Fibroblast of mammary gland (primary cell): ENCODE data around the gene EFR3B.

Experiments
- DNase-seq: peaks from one replicate; pipeline ENCODE4 v3.0.0-alpha.2; 2010; ENCODE audit warnings: low read depth
- H3K4me3 ChIP-seq: 2 replicates; pipeline ENCODE4 v1.5.1; 2011; ENCODE audit warnings: low read depth, mild to moderate bottlenecking, low read length, moderate library complexity; ENCODE audit not compliant: control insufficient read depth
- TF ChIP-seq, protein P1 (sequence below): conservative IDR thresholded peaks from 2 replicates; pipeline ENCODE4 v1.5.1; 2011; ENCODE audit warnings: low read depth, low read length, inconsistent platforms; ENCODE audit not compliant: control insufficient read depth, insufficient read depth

Gene EFR3B

DNA sequence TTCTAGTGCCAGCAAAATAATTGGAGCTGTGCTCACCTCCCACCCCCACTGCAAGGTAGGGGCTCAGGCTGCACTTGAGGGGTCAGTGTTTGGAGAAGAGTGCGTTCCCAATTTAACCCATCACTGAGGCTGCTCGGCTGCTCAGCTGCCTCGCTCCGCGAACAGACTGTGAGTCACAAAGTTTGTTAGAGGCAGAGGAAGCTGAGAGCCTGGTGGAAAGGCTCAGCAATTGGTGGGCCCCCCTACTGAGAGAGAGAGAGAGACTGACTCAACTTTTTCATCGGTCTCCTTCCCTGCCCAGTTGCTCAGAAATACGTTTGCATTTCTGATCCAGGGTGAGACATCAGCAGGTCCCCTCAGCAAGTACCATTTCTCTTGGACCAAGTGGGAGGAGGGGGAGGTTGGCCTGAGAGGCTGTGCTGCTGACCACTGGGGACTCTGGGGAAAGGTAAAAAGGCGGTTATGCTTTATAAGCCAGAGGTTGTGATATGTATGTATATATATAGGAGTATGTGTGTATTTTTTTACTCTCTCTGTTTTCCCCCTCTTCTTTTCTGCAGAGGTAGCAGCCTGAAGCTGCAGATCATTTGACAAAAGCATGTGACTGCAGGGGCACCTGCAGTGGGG, 1.5 kb downstream of the EFR3B start:
- peak overlapping the region; percentile 46 for H3K4me3 ChIP-seq
- peak; percentile 82 for DNase-seq
- TF ChIP-seq, protein P1, sequence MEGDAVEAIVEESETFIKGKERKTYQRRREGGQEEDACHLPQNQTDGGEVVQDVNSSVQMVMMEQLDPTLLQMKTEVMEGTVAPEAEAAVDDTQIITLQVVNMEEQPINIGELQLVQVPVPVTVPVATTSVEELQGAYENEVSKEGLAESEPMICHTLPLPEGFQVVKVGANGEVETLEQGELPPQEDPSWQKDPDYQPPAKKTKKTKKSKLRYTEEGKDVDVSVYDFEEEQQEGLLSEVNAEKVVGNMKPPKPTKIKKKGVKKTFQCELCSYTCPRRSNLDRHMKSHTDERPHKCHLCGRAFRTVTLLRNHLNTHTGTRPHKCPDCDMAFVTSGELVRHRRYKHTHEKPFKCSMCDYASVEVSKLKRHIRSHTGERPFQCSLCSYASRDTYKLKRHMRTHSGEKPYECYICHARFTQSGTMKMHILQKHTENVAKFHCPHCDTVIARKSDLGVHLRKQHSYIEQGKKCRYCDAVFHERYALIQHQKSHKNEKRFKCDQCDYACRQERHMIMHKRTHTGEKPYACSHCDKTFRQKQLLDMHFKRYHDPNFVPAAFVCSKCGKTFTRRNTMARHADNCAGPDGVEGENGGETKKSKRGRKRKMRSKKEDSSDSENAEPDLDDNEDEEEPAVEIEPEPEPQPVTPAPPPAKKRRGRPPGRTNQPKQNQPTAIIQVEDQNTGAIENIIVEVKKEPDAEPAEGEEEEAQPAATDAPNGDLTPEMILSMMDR: no peak

DNA sequence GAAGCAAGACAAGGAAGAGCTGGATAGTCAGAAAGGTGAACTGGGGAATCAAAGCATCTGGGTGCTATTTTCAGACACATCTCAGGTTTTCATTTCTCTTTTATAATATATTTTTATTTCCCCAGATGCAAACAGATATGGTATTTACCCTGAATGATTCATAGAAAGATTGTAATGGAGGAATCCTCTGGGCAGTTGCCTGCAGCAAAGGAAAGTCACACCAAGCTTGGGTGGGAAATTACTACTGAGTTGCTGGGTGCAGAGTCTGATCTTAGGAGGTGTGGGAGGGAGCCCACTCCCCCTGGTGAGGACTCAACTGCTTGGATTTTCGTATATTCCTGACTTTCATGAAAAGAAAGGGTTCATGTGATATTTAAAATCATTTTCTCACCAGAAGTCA, 2.1 kb downstream of the EFR3B start:
- TF ChIP-seq, protein P1: no peak
- H3K4me3 ChIP-seq: no peak overlapping the region
- no peak for DNase-seq

DNA sequence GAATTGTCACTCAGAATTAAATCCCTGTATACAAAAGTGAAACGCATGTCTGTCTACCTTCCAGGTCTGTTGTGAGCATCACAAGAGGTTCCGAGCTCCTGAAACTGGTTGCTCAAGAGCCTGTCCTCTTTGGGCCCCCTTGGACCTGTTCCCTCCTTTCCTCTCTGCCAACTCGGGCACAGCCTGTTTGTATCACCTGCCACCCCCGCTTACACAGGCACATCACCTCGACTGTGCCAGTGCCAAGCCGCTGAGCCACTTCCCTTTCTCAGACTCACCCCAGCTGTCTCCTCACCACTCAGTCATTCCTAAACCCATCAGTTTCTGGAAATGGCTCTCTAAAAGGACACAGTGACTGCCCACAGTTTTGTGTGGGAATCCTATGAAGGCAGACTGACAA, 3.1 kb downstream of the EFR3B start:
- no peak overlapping the region for H3K4me3 ChIP-seq
- no peak for DNase-seq
- TF ChIP-seq, protein P1: no peak

DNA sequence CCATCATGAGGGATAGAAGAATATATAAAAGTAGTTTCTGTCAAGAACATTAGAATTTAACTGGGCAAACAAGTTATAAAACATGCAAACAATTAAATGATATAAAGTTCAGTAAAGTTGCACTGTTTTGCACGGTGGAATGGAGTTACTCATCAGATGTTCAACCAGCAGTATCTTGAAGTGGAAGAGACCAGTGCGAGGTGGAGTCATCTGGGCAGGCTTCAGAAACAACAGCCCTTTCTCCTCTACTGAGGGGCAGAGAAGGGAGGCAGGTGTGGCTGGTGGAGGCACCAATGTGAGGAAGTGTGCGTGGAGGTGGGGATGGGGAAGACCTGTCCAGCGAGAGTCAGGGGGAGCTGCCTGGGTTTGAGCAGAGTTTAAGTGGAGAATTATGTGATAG, 7.5 kb downstream of the EFR3B start:
- no peak overlapping the region for H3K4me3 ChIP-seq
- TF ChIP-seq, protein P1: no peak
- no peak for DNase-seq

DNA sequence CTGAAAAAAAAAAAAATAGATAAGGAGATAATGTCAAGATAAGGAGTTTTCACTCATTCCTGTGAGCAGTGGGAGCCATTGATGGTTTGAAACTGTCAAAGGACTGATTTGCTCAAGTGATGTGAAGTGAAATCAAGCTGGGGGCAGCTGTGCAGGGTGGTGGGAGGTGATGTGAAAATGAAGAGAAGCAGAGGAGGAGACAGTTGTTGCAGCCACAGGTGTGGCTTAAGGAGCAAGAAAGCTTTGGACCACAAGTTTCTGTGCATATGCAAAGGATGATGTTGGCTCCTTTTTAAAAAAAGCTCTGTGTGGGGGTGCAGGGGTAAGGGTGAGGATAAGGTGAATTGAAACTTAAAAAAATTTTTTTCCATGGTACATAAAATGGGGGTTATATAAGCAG, 8.3 kb downstream of the EFR3B start:
- no peak overlapping the region for H3K4me3 ChIP-seq
- TF ChIP-seq, protein P1: no peak
- DNase-seq: no peak

DNA sequence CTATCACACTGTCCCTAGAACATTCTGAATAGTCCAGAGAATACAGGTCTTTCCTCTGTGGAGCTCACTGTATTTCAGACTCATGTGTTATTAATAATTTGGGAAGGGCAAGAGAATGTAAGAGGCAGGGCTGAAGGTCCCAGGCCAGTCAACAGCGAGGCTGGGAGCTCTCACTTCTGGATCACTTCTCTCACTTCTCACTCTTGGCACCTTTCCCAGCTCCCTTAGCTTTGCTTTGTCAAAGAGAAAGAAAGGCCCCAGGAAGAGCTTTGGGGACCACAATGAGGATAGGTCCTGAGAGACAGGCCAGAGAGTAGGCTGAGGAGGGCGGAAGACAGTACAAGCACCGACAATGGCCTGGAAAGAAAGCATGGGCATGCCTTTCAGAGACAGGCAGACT, 11.2 kb downstream of the EFR3B start:
- no peak for DNase-seq
- no peak overlapping the region for H3K4me3 ChIP-seq
- TF ChIP-seq, protein P1: no peak

DNA sequence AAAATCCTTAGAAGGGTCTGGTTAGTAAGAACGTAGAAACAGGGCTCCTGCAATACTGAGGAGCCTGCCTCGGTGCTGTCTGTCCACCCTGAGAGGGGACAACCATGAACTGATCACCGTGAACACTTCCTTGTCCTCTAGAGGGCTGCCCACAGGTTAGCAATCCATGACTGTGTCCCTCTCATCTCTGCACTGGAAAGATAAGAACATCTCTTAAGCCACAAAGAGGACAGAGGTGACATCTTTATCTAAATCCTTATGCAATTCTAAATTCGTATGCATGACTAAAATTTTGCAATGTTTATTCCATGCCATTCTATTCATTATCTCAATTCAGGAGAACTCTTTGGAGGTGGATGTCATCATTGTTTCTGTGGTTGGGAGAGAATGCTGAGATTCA, 12.8 kb downstream of the EFR3B start:
- no peak for DNase-seq
- TF ChIP-seq, protein P1: no peak
- no peak overlapping the region for H3K4me3 ChIP-seq
